T-helper 1 cell (primary cell): ENCODE data around the gene KATNAL2.
A peak's percentile ranks its signal among the peaks of the same experiment; 100 is the strongest.
"Not testable (repeated sequence)": the region's sequence is repeated elsewhere in the genome, so short reads cannot be mapped to it uniquely, and the experiment has no call there.

Source experiments
- DNase-seq, 5 donors: peaks; one replicate each; pipeline ENCODE4 v3.0.0-alpha.2; 2012 to 2020

KATNAL2 gene

DNA sequence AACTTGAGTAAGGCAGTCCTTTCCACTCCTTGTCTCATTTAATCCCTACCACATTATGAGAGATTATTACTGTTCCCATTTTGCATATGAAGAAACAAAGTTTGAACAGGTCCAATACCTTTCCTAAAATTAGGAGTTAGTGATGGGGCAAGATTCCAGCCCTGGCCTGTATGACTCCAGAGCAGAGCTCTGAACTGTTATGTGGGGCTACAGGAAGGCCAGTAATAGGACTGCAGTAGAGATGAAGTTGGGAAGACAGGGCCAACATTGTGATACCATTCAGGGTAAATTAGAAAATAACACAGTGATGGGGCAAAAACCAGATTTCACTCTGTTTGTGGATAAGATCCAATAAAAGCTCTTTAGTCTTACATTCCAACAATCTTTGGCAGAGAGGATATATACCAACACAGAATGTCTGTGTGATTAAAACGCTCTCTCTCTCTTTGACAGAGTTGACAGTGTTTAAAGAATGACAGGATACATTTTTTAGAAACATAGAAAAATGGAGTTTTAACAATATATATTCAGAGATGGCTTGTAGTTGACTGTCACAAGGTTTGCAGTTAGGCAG lies 22.7 kb downstream of the KATNAL2 start:
- DNase-seq: no peak

DNA sequence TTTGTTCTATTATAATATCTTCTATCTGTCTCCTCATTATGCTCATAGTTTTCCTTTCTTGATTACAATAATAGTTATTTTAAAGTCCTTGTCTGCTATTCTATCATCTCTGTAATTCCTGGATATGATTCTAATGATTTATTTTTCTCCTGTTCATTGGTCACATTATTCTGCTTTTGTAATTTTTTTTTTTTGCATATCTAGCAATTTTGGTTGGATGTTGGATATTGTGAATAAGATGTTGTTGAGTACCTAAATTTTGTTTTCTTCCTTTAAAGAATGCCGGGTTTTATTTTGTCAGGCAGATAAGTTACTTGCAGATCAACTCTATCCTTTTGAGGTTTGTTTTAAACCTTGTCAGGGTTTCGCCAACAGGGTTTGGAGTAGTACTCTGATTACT lies 25.2 kb downstream of the KATNAL2 start:
- no peak for DNase-seq

DNA sequence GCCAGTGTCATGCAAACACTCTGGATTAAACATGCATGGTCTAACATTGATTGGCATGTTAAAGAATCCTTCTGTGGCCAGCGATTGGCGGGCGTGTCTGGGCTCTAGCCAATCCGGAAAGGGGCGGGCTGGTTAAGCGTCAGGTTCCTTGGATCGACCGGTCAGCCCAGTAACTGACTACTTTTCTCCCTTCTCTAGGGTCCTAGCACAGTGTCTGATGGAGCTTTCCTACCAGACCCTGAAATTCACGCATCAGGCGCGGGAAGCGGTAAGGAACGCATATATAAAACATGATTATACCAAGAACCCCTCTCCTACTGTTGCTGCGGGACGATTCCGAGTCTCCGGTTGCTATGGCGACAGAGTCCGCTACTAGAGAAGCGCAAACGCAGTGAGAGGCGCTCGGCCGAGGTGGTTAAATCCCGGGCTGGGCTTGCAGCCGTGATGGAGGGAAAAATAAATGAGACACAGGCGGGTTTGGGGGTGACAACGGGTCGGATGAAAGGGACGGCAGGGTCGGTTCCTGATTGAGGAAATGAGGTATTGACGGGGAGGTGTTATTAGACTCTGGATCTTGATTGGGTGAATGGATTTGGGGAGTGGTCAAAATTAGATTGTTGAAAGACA lies 29.4 kb downstream of the KATNAL2 start:
- peak in 3 of 5 donors; percentile 7 to 47 (median 24) for DNase-seq

DNA sequence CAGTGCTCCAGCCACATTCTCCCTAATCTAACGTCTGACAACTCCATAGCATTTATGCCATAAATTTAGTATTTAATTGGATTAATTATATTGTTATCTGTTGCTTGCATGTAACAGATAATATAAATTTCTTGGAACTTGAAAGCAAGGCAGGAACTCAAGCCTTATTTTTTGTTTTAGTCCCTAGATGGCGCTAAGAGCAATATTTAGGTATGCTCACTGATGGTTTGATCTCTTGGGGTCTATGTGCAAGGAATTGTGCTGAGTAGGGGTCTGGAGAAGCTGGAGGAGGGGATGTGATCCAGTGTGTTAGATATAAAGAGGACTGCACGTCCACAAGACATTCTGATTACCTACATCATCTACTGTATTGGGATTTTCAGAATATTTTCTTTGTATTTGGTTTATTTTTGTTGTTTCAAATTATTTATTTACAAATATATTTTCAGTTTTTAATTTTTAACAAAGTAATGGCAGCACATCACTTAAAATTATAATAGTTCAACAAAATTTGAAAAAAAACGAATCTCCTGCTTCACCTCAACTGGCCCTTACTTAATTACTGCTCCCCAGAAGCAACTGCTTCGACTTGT lies 32.8 kb downstream of the KATNAL2 start:
- DNase-seq: no peak

DNA sequence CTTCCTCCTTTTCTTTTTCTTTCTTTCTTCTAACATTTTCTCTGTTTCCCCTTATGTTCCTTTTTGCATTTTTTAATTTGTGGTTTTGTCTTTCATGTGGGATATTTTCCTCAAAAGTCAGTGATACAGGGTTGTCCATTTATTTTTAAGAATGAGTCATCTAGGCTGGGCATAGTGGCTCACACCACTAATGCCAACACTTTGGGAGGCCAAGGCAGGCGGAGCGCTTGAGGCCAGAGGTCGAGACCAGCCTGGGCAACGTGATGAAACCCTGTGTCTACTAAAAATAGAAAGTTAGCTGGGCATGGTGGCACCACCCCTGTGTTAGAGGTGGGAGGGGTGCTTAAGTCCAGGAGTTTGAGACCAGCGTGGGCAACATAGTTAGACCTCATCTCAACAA lies 35.8 kb downstream of the KATNAL2 start:
- DNase-seq: no peak

DNA sequence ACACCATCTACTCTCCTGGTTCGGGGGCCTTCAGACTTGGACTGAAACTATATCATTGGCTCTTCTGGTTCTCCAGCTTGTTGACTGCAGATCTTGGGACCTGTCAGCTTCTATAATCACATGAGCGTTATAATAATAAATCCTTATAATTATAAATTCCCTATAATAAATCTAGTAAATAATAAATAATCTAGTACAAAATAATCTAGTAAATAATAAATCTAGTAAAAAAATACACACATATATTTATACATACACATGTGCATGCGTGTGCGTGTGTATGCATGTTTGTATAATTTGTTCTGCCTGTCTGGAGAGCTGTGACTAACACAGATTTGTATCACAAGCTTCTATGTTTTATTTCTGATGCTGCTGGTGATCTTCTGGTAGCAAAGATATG lies 40.8 kb downstream of the KATNAL2 start:
- DNase-seq: no peak

DNA sequence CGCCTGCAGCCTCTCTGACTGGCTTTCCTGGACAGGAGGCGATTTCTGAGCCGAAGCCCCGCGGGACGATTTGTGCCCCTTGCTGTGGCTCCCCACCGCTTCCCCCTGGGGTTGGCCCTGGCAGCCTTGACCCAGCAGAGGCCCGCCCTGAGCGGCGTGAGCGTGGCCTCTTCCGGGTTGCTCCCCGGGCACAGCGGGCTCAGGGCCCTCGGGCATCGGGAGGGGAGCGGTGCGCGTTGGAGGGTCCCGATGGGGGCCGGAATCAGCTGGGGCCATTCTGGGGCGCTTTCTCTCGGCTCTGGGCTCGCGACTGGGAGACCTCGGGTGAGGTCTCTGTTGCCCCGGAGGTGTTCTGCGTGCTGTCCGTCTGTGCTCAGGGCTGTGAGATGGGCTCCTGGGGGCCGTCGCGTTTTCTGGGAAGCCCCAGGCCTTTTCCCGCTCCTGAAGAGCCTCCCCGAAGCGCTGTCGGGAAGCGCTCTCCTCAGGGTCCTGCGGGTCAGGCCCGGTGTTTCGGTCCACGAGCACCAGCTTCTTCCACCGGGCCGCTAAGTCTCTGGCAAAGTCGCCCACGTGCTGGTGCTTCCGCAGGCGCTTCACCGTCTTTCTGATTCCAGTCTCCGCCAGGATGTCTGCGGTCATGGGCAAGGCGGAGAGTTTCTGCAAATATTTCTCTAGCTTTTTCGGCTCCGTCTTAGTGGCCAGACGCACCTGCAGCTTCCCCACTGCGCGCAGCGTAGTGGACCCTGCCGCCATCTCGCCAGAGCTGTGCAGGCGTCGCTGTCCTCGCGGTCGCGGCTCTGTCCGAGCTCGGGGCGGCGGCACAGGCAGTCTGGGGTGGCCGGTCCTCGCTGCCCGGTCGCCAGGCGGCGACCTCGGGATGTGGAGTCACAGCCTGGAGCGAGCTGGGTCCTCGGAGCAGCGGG lies 46.5 kb downstream of the KATNAL2 start:
- not testable (repeated sequence) for DNase-seq

DNA sequence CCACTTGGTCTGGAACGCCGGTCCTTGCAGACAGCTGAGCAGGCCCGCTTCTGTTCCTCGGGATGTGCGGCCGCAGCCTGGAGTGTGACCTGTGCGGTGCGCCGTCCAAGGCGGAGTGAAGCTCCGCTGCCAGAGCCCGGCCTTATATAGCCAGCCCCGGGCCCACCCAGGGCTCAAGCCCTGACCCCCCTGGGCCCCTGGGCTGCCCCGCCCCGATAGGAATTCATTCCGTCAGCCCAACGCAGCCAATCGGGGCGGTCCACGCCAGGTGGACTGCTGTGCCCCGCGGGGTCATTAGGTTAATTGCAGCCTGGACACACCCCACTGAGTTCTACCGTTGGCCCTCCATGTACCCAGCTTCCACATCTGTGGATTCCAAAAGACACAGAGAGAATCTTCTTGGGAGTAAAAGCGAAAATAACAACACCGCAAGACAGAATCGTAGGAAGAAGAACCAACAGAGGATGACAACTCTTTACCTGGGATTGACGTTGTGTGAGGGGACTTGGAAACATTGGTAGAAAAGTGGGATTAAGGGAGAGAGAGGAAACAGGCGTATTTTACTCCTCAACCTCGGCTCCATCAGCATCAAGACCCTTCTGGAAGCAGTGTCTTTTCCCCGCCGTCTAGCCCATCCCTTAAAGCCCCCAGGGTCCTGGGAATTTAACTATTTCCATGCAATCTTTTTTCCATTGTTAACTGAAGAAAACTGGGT lies 47.3 kb downstream of the KATNAL2 start:
- DNase-seq: not testable (repeated sequence)

DNA sequence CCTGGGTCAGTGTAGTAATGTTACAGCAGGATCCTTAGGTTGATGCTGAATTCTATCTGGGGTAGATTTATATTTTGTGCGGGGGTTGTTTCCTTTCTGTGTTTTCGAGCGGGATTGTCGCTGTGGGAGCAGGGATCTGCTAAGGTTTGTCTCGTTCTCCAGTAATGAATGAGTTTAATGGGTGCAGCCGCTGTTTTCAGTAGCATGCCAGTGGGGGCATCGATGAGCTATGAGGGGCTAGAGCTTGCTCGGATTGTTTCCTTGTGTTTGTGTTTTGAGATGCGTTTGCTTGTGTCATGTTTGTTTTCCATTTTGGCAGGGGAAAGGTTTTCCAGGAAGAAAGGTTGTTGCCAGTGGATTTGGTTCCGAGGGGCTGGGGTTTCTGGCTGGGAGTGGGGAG lies 48.9 kb downstream of the KATNAL2 start:
- DNase-seq: not testable (repeated sequence)

DNA sequence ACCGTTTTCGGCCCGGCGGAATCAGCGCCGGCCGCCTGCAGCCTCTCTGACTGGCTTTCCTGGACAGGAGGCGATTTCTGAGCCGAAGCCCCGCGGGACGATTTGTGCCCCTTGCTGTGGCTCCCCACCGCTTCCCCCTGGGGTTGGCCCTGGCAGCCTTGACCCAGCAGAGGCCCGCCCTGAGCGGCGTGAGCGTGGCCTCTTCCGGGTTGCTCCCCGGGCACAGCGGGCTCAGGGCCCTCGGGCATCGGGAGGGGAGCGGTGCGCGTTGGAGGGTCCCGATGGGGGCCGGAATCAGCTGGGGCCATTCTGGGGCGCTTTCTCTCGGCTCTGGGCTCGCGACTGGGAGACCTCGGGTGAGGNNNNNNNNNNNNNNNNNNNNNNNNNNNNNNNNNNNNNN lies 52.1 kb downstream of the KATNAL2 start:
- not testable (repeated sequence) for DNase-seq

DNA sequence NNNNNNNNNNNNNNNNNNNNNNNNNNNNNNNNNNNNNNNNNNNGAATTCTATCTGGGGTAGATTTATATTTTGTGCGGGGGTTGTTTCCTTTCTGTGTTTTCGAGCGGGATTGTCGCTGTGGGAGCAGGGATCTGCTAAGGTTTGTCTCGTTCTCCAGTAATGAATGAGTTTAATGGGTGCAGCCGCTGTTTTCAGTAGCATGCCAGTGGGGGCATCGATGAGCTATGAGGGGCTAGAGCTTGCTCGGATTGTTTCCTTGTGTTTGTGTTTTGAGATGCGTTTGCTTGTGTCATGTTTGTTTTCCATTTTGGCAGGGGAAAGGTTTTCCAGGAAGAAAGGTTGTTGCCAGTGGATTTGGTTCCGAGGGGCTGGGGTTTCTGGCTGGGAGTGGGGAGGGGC lies 102.5 kb downstream of the KATNAL2 start:
- DNase-seq: not testable (repeated sequence)

DNA sequence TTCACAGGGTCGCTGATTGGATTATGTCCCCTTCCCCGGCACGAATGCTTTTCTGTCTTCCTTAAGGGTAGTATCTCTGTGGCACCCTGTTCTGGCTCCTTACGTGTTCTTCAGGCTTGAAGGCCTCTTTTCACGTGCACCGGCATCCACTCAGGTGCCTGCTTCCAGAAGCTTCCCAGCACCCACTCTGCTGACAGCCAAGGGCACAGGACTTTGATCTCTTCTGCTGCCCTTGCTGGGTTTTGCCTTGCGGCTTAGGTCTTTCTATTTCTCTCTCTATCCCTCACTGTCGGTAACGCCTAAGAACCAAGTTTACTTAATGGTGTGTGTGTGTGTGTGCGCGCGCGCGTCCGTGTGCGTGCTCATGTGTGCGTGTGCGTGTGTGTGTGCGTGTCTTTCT lies 103.4 kb downstream of the KATNAL2 start:
- DNase-seq: not testable (repeated sequence)

DNA sequence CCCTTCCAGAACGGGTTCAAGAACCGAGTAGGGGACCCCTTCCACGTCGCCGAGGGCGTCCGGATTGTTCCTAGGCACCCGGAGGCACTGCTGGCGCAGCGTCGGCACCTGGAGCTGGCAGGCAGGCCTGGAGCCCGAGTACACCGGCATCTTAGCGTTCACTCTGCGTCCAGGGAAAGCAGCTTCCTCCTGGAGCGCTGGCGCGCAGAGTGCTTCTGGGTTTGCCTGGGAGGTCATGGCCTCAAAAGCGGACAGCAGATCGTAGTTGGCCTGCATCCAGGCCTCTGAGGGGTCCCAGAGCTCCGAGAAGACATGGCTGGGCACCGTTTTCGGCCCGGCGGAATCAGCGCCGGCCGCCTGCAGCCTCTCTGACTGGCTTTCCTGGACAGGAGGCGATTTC lies 105.4 kb downstream of the KATNAL2 start:
- not testable (repeated sequence) for DNase-seq

DNA sequence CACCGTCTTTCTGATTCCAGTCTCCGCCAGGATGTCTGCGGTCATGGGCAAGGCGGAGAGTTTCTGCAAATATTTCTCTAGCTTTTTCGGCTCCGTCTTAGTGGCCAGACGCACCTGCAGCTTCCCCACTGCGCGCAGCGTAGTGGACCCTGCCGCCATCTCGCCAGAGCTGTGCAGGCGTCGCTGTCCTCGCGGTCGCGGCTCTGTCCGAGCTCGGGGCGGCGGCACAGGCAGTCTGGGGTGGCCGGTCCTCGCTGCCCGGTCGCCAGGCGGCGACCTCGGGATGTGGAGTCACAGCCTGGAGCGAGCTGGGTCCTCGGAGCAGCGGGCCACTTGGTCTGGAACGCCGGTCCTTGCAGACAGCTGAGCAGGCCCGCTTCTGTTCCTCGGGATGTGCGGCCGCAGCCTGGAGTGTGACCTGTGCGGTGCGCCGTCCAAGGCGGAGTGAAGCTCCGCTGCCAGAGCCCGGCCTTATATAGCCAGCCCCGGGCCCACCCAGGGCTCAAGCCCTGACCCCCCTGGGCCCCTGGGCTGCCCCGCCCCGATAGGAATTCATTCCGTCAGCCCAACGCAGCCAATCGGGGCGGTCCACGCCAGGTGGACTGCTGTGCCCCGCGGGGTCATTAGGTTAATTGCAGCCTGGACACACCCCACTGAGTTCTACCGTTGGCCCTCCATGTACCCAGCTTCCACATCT lies 106.5 kb downstream of the KATNAL2 start:
- DNase-seq: not testable (repeated sequence)

DNA sequence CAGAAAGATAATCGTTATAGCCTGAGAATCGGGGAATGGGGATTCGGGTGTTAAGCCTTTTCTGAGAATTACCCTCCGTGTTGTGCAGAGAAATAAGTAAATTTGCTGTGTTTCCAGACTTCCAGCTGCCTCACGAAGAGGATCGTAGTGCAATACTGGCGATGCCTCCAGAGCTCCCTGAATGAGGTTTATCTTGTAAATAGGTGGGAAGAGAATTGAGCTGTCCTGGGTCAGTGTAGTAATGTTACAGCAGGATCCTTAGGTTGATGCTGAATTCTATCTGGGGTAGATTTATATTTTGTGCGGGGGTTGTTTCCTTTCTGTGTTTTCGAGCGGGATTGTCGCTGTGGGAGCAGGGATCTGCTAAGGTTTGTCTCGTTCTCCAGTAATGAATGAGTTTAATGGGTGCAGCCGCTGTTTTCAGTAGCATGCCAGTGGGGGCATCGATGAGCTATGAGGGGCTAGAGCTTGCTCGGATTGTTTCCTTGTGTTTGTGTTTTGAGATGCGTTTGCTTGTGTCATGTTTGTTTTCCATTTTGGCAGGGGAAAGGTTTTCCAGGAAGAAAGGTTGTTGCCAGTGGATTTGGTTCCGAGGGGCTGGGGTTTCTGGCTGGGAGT lies 108.3 kb downstream of the KATNAL2 start:
- DNase-seq: not testable (repeated sequence)

DNA sequence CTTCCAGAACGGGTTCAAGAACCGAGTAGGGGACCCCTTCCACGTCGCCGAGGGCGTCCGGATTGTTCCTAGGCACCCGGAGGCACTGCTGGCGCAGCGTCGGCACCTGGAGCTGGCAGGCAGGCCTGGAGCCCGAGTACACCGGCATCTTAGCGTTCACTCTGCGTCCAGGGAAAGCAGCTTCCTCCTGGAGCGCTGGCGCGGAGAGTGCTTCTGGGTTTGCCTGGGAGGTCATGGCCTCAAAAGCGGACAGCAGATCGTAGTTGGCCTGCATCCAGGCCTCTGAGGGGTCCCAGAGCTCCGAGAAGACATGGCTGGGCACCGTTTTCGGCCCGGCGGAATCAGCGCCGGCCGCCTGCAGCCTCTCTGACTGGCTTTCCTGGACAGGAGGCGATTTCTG lies 111.3 kb downstream of the KATNAL2 start:
- not testable (repeated sequence) for DNase-seq

DNA sequence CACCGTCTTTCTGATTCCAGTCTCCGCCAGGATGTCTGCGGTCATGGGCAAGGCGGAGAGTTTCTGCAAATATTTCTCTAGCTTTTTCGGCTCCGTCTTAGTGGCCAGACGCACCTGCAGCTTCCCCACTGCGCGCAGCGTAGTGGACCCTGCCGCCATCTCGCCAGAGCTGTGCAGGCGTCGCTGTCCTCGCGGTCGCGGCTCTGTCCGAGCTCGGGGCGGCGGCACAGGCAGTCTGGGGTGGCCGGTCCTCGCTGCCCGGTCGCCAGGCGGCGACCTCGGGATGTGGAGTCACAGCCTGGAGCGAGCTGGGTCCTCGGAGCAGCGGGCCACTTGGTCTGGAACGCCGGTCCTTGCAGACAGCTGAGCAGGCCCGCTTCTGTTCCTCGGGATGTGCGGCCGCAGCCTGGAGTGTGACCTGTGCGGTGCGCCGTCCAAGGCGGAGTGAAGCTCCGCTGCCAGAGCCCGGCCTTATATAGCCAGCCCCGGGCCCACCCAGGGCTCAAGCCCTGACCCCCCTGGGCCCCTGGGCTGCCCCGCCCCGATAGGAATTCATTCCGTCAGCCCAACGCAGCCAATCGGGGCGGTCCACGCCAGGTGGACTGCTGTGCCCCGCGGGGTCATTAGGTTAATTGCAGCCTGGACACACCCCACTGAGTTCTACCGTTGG lies 112.4 kb downstream of the KATNAL2 start:
- DNase-seq: not testable (repeated sequence)

DNA sequence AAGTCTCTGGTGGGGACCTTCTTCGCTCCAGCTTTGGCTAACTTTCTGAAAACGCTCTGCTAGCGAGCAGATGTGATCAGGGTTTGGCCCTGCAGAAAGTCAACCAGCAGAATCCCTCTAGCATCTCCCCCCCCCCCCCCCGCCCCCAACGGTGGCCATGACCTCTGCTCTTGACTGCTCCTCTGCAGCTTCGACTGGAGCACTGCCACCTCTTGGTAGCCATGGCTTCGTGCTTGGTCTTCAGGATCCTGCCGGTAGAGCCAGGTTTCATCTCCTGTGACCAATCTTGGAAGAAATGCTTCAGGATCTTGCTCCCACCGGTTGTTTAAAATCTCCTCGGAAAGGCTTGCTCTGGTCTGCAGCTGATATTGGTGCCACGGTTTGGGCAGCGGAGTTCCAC lies 113.5 kb downstream of the KATNAL2 start:
- DNase-seq: not testable (repeated sequence)

DNA sequence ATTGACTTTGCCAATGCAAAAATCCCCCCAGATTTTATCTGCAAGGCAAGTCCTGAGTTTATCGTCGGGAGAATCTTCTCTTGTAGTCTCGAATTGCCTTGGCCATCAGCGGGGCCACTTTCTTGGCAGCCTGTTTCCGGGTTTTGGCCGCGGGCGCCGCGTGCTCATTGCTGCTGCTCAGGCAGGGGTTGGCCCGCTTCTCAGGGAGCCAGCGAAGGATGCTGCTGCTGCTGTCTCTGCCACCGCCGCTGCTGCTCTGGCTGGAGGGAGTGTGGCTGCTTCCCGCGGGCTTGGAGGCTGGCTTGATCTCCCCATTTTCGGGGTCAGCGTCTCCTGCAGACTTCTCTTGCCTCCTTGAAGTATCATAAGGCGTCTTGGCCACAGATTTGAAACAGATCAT lies 115.5 kb downstream of the KATNAL2 start:
- no peak for DNase-seq

DNA sequence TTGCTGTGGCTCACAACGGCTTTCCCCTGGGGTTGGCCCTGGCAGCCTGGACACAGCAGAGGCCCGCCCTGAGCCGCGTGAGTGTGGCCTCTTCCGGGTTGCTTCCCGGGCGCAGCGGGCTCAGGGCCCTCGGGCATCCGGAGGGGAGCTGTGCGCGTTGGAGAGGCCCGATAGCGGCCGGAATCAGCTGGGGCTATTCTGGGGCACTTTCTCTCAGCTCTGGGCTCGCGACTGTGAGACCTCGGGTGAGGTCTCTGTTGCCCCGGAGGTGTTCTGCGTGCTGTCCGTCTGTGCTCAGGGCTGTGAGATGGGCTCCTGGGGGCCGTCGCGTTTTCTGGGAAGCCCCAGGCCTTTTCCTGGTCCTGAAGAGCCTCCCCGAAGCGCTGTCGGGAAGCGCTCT lies 117.2 kb downstream of the KATNAL2 start:
- DNase-seq: not testable (repeated sequence)

DNA sequence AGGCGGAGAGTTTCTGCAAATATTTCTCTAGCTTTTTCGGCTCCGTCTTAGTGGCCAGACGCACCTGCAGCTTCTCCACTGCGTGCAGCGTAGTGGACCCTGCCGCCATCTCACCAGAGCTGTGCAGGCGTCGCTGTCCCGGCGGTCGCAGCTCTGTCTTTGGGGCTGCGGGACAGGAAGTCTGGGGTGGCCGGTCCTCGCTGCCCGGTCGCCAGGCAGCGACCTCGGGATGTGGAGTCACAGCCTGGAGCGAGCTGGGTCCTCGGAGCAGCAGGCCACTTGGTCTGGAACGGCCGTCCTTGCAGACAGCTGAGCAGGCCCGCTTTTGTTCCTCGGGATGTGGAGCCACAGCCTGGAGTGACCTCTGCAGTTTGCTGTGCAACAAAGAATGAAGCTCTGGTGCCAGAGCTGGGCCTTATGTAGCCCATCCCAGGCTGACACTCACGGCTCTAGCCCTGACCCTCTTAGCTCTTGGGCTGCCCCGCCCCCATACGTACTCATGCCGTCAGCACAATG lies 117.8 kb downstream of the KATNAL2 start, which contains the start of gene ELOA2:
Gene ELOA2 (minus strand): TSS at position 466 of the 516 bp plus-strand sequence. CDS start 357 bp downstream, at position 109.
- DNase-seq: no peak
